HG03575 (cell line): ENCODE results near the gene SNX8.
A peak's percentile ranks its signal among the peaks of the same experiment; 100 is the strongest.

Experiments used
- ATAC-seq: cut with Tn5 transposase; IDR thresholded peaks from one replicate; pipeline ENCODE4 v1.9.1; 2021; ENCODE audit not compliant: unreplicated experiment, insufficient number of reproducible peaks, low FRiP score; ENCODE audit errors: extremely low read depth

The SNX8 gene

GRCh38 chr7:2251841-2252771 lies 62.1 kb downstream of the SNX8 start:
- ATAC-seq: no peak

- no peak for ATAC-seq
These were observed 62.9 kb downstream of the SNX8 start for GRCh38 chr7:2251381-2251780.

GRCh38 chr7:2249744-2250323 lies 64.4 kb downstream of the SNX8 start:
- ATAC-seq: no peak

GRCh38 chr7:2248984-2249694 lies 65.1 kb downstream of the SNX8 start:
- ATAC-seq: no peak

GRCh38 chr7:2247141-2247995 lies 66.9 kb downstream of the SNX8 start:
- no peak for ATAC-seq

- ATAC-seq: no peak
These were observed 68.2 kb downstream of the SNX8 start for GRCh38 chr7:2245883-2246675.

GRCh38 chr7:2244404-2244995 lies 69.7 kb downstream of the SNX8 start:
- ATAC-seq: no peak

- ATAC-seq: no peak
These were observed 70.8 kb downstream of the SNX8 start for GRCh38 chr7:2243458-2243857.

- ATAC-seq: no peak
These were observed 71.5 kb downstream of the SNX8 start for GRCh38 chr7:2242541-2243429.

- no peak for ATAC-seq
These were observed 72.4 kb downstream of the SNX8 start, which contains the start of the genes MRM2 and NUDT1 for GRCh38 chr7:2241580-2242540. Gene MRM2, minus strand, starts transcription at chr7:2242205. Its CDS starts 36 bp downstream, at chr7:2242169. Gene NUDT1, plus strand, starts transcription at chr7:2242226. Its CDS starts 2,349 bp downstream, at chr7:2244575.

- no peak for ATAC-seq
These were observed 75.0 kb downstream of the SNX8 start for GRCh38 chr7:2239242-2239641.

- peak; percentile 48 for ATAC-seq
These were observed 77.1 kb downstream of the SNX8 start for GRCh38 chr7:2237109-2237602.

- ATAC-seq: no peak
These were observed 80.3 kb downstream of the SNX8 start for GRCh38 chr7:2233926-2234325.

- ATAC-seq: no peak
These were observed 81.3 kb downstream of the SNX8 start, which contains the start of gene MAD1L1 for GRCh38 chr7:2232766-2233520. Gene MAD1L1, minus strand, starts transcription at chr7:2232945. Its CDS starts 2,812 bp downstream, at chr7:2230133.
